ENCODE measurements around the gene ZRSR2. TPM values are rescaled to one million over a fixed set of nuclear protein-coding genes. Genes with fewer than 3 reads are reported as not detected.

Gene ZRSR2
- total RNA-seq, 1 donor from 2014 or later: 14.9 TPM

Other genes with a start within 250 kb of the ZRSR2 start
- not detected in 2 replicates for gene ACE2, start 189.5 kb upstream of the ZRSR2 start, total RNA-seq
- 0.80 and 1.1 TPM in 2 replicates for gene CLTRN, start 125.7 kb upstream of the ZRSR2 start, total RNA-seq
- gene CA5B, start 52.2 kb upstream of the ZRSR2 start, total RNA-seq: 5.7 and 7.1 TPM in 2 replicates
- 136 and 141 TPM in 2 replicates for gene AP1S2, start 64.3 kb downstream of the ZRSR2 start, total RNA-seq

Data from neural crest cell (in vitro differentiated cells).